Astrocyte of the hippocampus (primary cell): ENCODE results near the gene CROT.
A peak's percentile ranks its signal among the peaks of the same experiment; 100 is the strongest.

Source experiments
- DNase-seq: peaks from one replicate; pipeline ENCODE4 v3.0.0; 2011; ENCODE audit warnings: low read depth, low spot score

CROT gene

DNA sequence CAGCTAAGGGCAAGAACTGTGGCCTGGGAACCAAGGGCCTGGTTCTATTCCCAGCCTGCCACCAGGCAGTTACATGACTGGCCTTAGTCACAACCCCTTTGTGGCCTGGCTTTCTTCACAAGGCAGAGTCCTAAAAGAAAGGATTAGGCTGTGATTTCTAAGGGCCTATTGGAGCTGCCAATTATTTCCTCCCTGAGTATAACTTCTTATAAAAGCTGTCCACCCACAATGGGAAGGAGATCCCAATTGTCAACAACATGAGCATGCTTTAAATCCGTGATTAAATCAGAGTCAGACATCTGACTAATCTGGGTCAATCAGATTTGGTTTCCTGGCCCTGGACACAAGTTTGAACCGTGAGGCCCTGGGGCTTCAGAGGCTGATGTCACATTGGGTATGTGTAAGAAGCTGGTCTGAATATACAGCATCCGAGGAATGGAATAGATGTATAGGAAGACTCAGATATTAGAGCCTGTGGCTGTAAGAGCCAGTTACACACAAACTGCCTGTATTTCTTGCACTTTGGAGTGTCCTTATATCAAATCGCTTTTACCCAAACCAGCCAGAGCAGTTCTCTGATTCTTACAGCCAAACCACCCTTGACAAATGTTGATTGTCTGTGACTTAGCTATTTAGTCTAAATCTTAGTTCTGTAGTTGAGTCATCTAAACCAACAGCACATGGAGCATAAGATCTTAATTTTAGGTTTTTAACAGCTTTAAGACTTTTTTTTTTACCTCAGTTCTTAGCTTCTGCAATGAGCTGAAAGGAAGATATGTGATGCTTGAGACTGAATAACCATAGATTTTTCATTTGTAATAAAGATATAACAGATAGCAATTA is 68.7 kb downstream of the CROT start:
- DNase-seq, result peak; percentile 63

DNA sequence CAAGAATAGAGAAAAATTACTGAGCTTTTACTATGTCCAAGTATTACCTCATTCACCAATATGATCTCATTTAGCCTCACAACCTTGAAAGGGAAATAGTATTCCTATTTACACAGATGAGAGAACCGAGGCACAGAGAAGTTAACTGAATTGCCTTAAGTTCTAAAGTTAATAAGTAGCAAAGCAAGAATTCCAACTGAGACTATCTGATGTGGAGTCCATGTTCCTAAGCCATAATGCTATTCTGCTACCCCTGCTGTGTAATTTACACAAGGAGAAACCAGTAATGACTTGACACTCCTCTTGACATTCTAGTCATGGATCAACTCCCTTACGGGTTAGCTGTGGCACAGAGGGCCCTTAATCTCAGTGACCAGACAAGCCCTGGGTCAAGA is 69.3 kb downstream of the CROT start:
- no peak for DNase-seq

- peak; percentile 79 for DNase-seq
Measured at GRCh38 chr7:87416682-87417587, 71.5 kb downstream of the CROT start.

- no peak for DNase-seq
Measured at GRCh38 chr7:87420173-87420572, 74.7 kb downstream of the CROT start.

GRCh38 chr7:87424075-87424474 is 78.6 kb downstream of the CROT start:
- no peak for DNase-seq

- no peak for DNase-seq
Measured at GRCh38 chr7:87426160-87426559, 80.7 kb downstream of the CROT start.

GRCh38 chr7:87427288-87427687 is 81.8 kb downstream of the CROT start:
- no peak for DNase-seq

GRCh38 chr7:87432536-87432935 is 87.1 kb downstream of the CROT start:
- DNase-seq, result no peak

DNA sequence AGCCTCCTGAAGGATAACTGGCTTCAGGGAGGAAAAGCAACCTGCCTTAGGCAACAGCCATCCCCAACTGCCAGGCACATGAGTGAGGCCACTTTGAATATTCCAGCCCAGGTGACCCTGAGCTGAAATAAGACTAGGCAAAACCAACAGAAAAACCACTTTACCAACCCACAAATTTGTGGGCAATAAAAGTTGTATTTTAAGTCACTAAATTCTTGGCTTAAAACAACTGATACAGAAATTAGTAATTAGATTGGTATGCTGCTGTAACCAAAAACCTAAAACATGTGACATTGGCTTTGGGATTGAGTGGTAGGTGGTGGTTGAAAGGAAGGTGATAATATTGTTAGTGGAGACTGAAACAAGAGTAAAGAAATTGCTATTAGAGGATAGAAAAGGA is 90.1 kb downstream of the CROT start:
- DNase-seq, result peak; percentile 68

DNA sequence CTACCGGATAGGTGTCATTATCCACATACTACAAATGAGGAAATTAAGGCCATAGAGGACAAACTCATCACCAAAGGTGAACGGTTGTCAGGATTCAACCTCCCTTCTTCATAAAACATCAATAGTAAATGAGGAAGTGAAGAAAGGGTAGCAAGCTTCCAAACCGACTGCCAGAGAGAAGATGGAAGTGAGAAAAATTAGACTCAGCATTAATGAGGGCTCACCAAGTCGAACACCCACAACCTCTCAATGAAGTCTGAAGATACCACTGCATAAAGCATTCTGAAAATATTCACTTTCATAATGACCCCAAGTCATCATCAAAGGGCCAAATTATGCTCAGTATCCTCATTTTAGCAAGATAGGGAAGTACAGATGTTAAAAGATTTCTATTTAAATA is 100.4 kb downstream of the CROT start:
- DNase-seq, result no peak

- DNase-seq, result peak; percentile 61
Measured at GRCh38 chr7:87447116-87447635, 101.7 kb downstream of the CROT start.

DNA sequence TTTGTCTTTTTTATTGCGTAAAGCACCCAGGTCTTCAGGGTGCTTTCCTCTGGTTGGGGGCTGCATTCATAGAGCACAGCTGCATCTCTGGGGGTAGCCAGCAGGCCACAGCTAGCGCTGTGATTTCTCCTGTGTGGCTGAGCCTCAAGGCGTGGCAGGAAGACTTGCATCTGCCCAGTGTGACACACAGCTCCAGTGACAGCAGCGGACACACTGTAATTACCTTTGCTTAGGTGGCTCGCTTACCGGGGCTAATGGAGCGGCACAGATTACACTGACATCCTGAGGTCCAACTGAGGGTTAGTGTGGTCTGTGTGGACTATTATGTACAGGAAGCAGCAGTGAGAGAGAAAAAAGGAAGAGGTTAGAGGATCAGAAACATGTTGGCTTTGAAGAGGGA is 102.9 kb downstream of the CROT start:
- DNase-seq, result no peak
